H9 (cell line): Measurements from ENCODE around the gene KCNAB3. TPM values are rescaled to one million over a fixed set of nuclear protein-coding genes. Genes with fewer than 3 reads are reported as not detected.

ENCODE experiments used
- DNase-seq: peaks from one replicate; pipeline ENCODE4 v3.0.0-alpha.2; 2017
- H2AFZ ChIP-seq: one replicate; pipeline ENCODE4 v1.6.1; 2013; ENCODE audit warnings: mild to moderate bottlenecking, low read length, control low read depth, moderate library complexity
- H2AK5ac ChIP-seq: 2 replicates; pipeline ENCODE4 v1.6.1; 2013; ENCODE audit warnings: low read length, control low read depth, mixed read lengths; ENCODE audit not compliant: insufficient read length
- H2BK120ac ChIP-seq: one replicate; pipeline ENCODE4 v1.6.1; 2013; ENCODE audit warnings: low read depth, mild to moderate bottlenecking, low read length, control low read depth, inconsistent platforms; ENCODE audit not compliant: poor library complexity, severe bottlenecking
- H2BK12ac ChIP-seq: 2 replicates; pipeline ENCODE4 v1.6.1; 2013; ENCODE audit warnings: low read length, control low read depth, mixed read lengths, low read depth; ENCODE audit not compliant: insufficient read length
- H2BK15ac ChIP-seq: 2 replicates; pipeline ENCODE4 v1.6.1; 2013; ENCODE audit warnings: low read depth, low read length, control low read depth
- H2BK20ac ChIP-seq: one replicate; pipeline ENCODE4 v1.6.1; 2013; ENCODE audit warnings: low read depth, mild to moderate bottlenecking, low read length, control low read depth, inconsistent platforms; ENCODE audit not compliant: poor library complexity, severe bottlenecking
- H2BK5ac ChIP-seq: 2 replicates; pipeline ENCODE4 v1.6.1; 2013; ENCODE audit warnings: low read length, control low read depth, mixed read lengths; ENCODE audit not compliant: insufficient read length
- H3K14ac ChIP-seq: 2 replicates; pipeline ENCODE4 v1.6.1; 2013; ENCODE audit warnings: low read length, control low read depth; ENCODE audit not compliant: insufficient read depth
- H3K18ac ChIP-seq: 2 replicates; pipeline ENCODE4 v1.6.1; 2013; ENCODE audit warnings: low read depth, mild to moderate bottlenecking, mixed read lengths, low read length, control low read depth; ENCODE audit not compliant: insufficient read length
- H3K23ac ChIP-seq: 2 replicates; pipeline ENCODE4 v1.6.1; 2013; ENCODE audit warnings: low read length, control low read depth, mixed read lengths, low read depth; ENCODE audit not compliant: insufficient read length
- H3K23me2 ChIP-seq: 2 replicates; pipeline ENCODE4 v1.6.1; 2013; ENCODE audit warnings: low read depth, mild to moderate bottlenecking, mixed read lengths, low read length, control low read depth; ENCODE audit not compliant: insufficient read length, poor library complexity, severe bottlenecking
- H3K27ac ChIP-seq: 2 replicates; pipeline ENCODE4 v1.5.1; 2013; ENCODE audit warnings: low read length, control low read depth, mixed read lengths, low read depth; ENCODE audit not compliant: insufficient read length
- H3K27me3 ChIP-seq: 2 replicates; pipeline ENCODE4 v1.6.1; 2013; ENCODE audit warnings: low read length, control low read depth, inconsistent platforms; ENCODE audit not compliant: insufficient read depth
- H3K4ac ChIP-seq: 2 replicates; pipeline ENCODE4 v1.6.1; 2013; ENCODE audit warnings: low read depth, mild to moderate bottlenecking, control low read depth, inconsistent platforms, low read length, moderate library complexity
- H3K4me1 ChIP-seq: 2 replicates; pipeline ENCODE4 v1.6.1; 2013; ENCODE audit warnings: low read length, control low read depth, inconsistent platforms; ENCODE audit not compliant: insufficient read depth
- H3K4me2 ChIP-seq: 2 replicates; pipeline ENCODE4 v1.6.1; 2013; ENCODE audit warnings: low read length, control low read depth, mixed read lengths; ENCODE audit not compliant: insufficient read length, insufficient read depth
- H3K56ac ChIP-seq: 2 replicates; pipeline ENCODE4 v1.6.1; 2013; ENCODE audit warnings: low read depth, mild to moderate bottlenecking, mixed read lengths, low read length, control low read depth; ENCODE audit not compliant: insufficient read length
- H3K79me1 ChIP-seq: 2 replicates; pipeline ENCODE4 v1.6.1; 2013; ENCODE audit warnings: low read depth, mild to moderate bottlenecking, moderate library complexity, low read length, control low read depth, inconsistent platforms; ENCODE audit not compliant: insufficient read depth, poor library complexity, severe bottlenecking
- H3K79me2 ChIP-seq: 2 replicates; pipeline ENCODE4 v1.6.1; 2013; ENCODE audit warnings: low read length, control low read depth, inconsistent platforms; ENCODE audit not compliant: insufficient read depth
- H3K9ac ChIP-seq: 2 replicates; pipeline ENCODE4 v1.6.1; 2013; ENCODE audit warnings: low read length, control low read depth, mixed read lengths; ENCODE audit not compliant: insufficient read length; ENCODE audit errors: extremely low read depth
- H3K9me3 ChIP-seq: one replicate; pipeline ENCODE4 v1.6.1; 2013; ENCODE audit warnings: low read depth, low read length, inconsistent platforms; ENCODE audit not compliant: control insufficient read depth
- H3T11ph ChIP-seq: one replicate; pipeline ENCODE4 v1.6.1; 2013; ENCODE audit warnings: mild to moderate bottlenecking, low read length, control low read depth, inconsistent platforms
- H4K20me1 ChIP-seq: one replicate; pipeline ENCODE4 v1.6.1; 2013; ENCODE audit not compliant: control insufficient read depth, insufficient read length, insufficient read depth
- H4K5ac ChIP-seq: 2 replicates; pipeline ENCODE4 v1.6.1; 2013; ENCODE audit warnings: low read depth, mild to moderate bottlenecking, mixed read lengths, low read length, control low read depth; ENCODE audit not compliant: insufficient read length
- H4K8ac ChIP-seq: replicated peaks from 2 replicates; pipeline ENCODE4 v1.6.1; 2013; ENCODE audit warnings: low read length, control low read depth, mixed read lengths, low read depth; ENCODE audit not compliant: insufficient read length
- H4K91ac ChIP-seq: 2 replicates; pipeline ENCODE4 v1.6.1; 2013; ENCODE audit warnings: low read depth, mild to moderate bottlenecking, moderate library complexity, mixed read lengths, low read length, control low read depth; ENCODE audit not compliant: insufficient read length
- H3K27ac Mint-ChIP-seq, 3 experiments: 2 replicates in 2 of 3; 3 replicates in 1 of 3; pipeline ENCODE4 v1.8.0; 2020 to 2021; ENCODE audit warnings: mixed read lengths in 3 of 3, mild to moderate bottlenecking in 1 of 3, moderate library complexity in 1 of 3
- H3K27me3 Mint-ChIP-seq: 2 replicates; pipeline ENCODE4 v1.8.0; 2021; ENCODE audit warnings: low read depth, mild to moderate bottlenecking, moderate library complexity, mixed read lengths
- H3K36me3 Mint-ChIP-seq, 3 experiments: 2 replicates in 2 of 3; 3 replicates in 1 of 3; pipeline ENCODE4 v1.8.0; 2020 to 2021; ENCODE audit warnings: low read depth in 3 of 3, mixed read lengths in 3 of 3; ENCODE audit not compliant: insufficient read depth in 1 of 3
- H3K4me1 Mint-ChIP-seq, 2 experiments: 2 replicates each; pipeline ENCODE4 v1.8.0; 2020; ENCODE audit warnings: mixed read lengths in 2 of 2
- H3K4me3 Mint-ChIP-seq, 2 experiments: 2 replicates in 1 of 2; 3 replicates in 1 of 2; pipeline ENCODE4 v1.8.0; 2020 to 2021; ENCODE audit warnings: mild to moderate bottlenecking in 2 of 2, mixed read lengths in 2 of 2, moderate library complexity in 1 of 2
- H3K9me3 Mint-ChIP-seq, 2 experiments: 2 replicates in 1 of 2; 3 replicates in 1 of 2; pipeline ENCODE4 v1.8.0; 2020; ENCODE audit warnings: mild to moderate bottlenecking in 2 of 2, mixed read lengths in 2 of 2, moderate library complexity in 1 of 2
- CTCF ChIP-seq: fragments of 200-600 bp; sonication (generic); conservative IDR thresholded peaks from 3 replicates; pipeline ENCODE4 v1.8.0; 2021; ENCODE audit warnings: antibody characterized with exemption, mild to moderate bottlenecking
- WGBS: extraction: QIAGEN DNeasy Blood & Tissue Kit; methylation state at CpG from one replicate; pipeline ENCODE4 v1.1.7; 2013; ENCODE audit warnings: missing lambda C conversion rate, low lambda C conversion rate, mixed read lengths; ENCODE audit not compliant: insufficient read length; ENCODE audit errors: extremely low coverage; 5-methylcytosine and 5-hydroxymethylcytosine counted together
- total RNA-seq: library from RNA; stranded (reverse); gene quantifications from 2 replicates; pipeline ENCODE4 v1.2.1, GENCODE V29; 2021

KCNAB3 gene
- total RNA-seq, 1 experiment from 2014 or later: 6.4 TPM

- DNase-seq: peak; percentile 16
Observed at GRCh38 chr17:7897773-7898172, 31.9 kb downstream of the KCNAB3 start.

More at GRCh38 chr17:7897773-7898172, 31.9 kb downstream of the KCNAB3 start:
- Histone ChIP-seq H2BK12ac (no peak overlapping the region), H3K56ac (no peak overlapping the region), H3K9me3 (no peaks in the 10 kb centered on the region), H4K91ac (no peak overlapping the region), H2AK5ac (no peak overlapping the region), H2BK120ac (no peak overlapping the region), H4K5ac (no peak overlapping the region), H3K4me2 (no peak overlapping the region), H2BK5ac (no peak overlapping the region), H3K4ac (no peak overlapping the region), H3K23me2 (no peaks in the 10 kb centered on the region), H3K79me2 (no peaks in the 10 kb centered on the region), H4K8ac (no peak overlapping the region), H2BK20ac (no peak overlapping the region), H3K14ac (no peak overlapping the region), H3T11ph (no peak overlapping the region), H3K23ac (no peak overlapping the region), H3K18ac (no peak overlapping the region), H4K20me1 (no peaks in the 10 kb centered on the region), H3K27me3 (no peaks in the 10 kb centered on the region), H3K4me1 (no peaks in the 10 kb centered on the region), H3K9ac (no peak overlapping the region), H2AFZ (no peak overlapping the region), H3K27ac (no peak overlapping the region), H3K79me1 (no peaks in the 10 kb centered on the region), H2BK15ac (no peak overlapping the region)
- peaks cover 0 to 4% of the 10 kb centered on the region in 2 experiments; a peak in 2 of 4 replicates for H3K4me1 Mint-ChIP-seq
- WGBS: no CpG with 5 or more reads among the region's 6 CpGs
- H3K27ac Mint-ChIP-seq: no peak overlapping the region
- no peaks in the 10 kb centered on the region for H3K27me3 Mint-ChIP-seq
- TF ChIP-seq CTCF: peak; percentile 27; the same call in 1 of the 3 replicates
- no peaks in the 10 kb centered on the region for H3K9me3 Mint-ChIP-seq
- no peak overlapping the region for H3K4me3 Mint-ChIP-seq
- peaks cover 19 to 70% (median 41%) of the 10 kb centered on the region in 3 experiments; a peak in 6 of 7 replicates for H3K36me3 Mint-ChIP-seq
